Trophoblast cell (in vitro differentiated cells and primary cell): ENCODE measurements around the gene NEB.

Experiments used
- DNase-seq, 2 donors: peaks; one replicate each; pipeline ENCODE4 v3.0.0-alpha.2; 2016
- H2AFZ ChIP-seq: 2 replicates; pipeline ENCODE4 v1.6.1; 2013; ENCODE audit warnings: low read length, moderate library complexity, mild to moderate bottlenecking; ENCODE audit not compliant: insufficient read depth, poor library complexity
- H2AK5ac ChIP-seq: 2 replicates; pipeline ENCODE4 v1.6.1; 2013; ENCODE audit warnings: mild to moderate bottlenecking, low read length
- H2BK120ac ChIP-seq: 2 replicates; pipeline ENCODE4 v1.6.1; 2013; ENCODE audit warnings: low read length, mild to moderate bottlenecking, moderate library complexity; ENCODE audit not compliant: insufficient read depth, poor library complexity
- H2BK12ac ChIP-seq: 2 replicates; pipeline ENCODE4 v1.6.1; 2013; ENCODE audit warnings: mild to moderate bottlenecking, low read length, moderate library complexity
- H2BK5ac ChIP-seq: 2 replicates; pipeline ENCODE4 v1.6.1; 2013; ENCODE audit warnings: low read length, low read depth, moderate library complexity, mild to moderate bottlenecking; ENCODE audit not compliant: poor library complexity
- H3K14ac ChIP-seq: 2 replicates; pipeline ENCODE4 v1.6.1; 2013; ENCODE audit warnings: mild to moderate bottlenecking, low read length
- H3K18ac ChIP-seq: 2 replicates; pipeline ENCODE4 v1.6.1; 2013; ENCODE audit warnings: mild to moderate bottlenecking, low read length
- H3K23ac ChIP-seq: 2 replicates; pipeline ENCODE4 v1.6.1; 2013; ENCODE audit warnings: low read length
- H3K27ac ChIP-seq: 2 replicates; pipeline ENCODE4 v1.5.1; 2013; ENCODE audit warnings: low read depth, mild to moderate bottlenecking, inconsistent platforms, low read length, moderate library complexity
- H3K27me3 ChIP-seq: 2 replicates; pipeline ENCODE4 v1.6.1; 2013; ENCODE audit warnings: inconsistent platforms, mild to moderate bottlenecking, low read length, moderate library complexity; ENCODE audit not compliant: insufficient read depth
- H3K36me3 ChIP-seq, 2 experiments: 1 replicate in 1 of 2; 2 replicates in 1 of 2; pipeline ENCODE4 v1.6.1; 2013; ENCODE audit warnings: low read length in 2 of 2, mild to moderate bottlenecking in 2 of 2, moderate library complexity in 1 of 2; ENCODE audit not compliant: insufficient read depth in 2 of 2, control insufficient read depth in 1 of 2
- H3K4ac ChIP-seq: 2 replicates; pipeline ENCODE4 v1.6.1; 2013; ENCODE audit warnings: low read depth, mild to moderate bottlenecking, low read length, moderate library complexity
- H3K4me1 ChIP-seq, 2 experiments: 1 replicate in 1 of 2; 2 replicates in 1 of 2; pipeline ENCODE4 v1.6.1; 2013; ENCODE audit warnings: low read length in 2 of 2, mild to moderate bottlenecking in 2 of 2, moderate library complexity in 1 of 2; ENCODE audit not compliant: insufficient read depth in 2 of 2, control insufficient read depth in 1 of 2
- H3K4me2 ChIP-seq: 2 replicates; pipeline ENCODE4 v1.6.1; 2013; ENCODE audit warnings: inconsistent platforms, mild to moderate bottlenecking, low read length, moderate library complexity
- H3K4me3 ChIP-seq: 2 replicates; pipeline ENCODE4 v1.5.1; 2013; ENCODE audit warnings: mild to moderate bottlenecking, low read depth, low read length, inconsistent platforms
- H3K79me1 ChIP-seq: one replicate; pipeline ENCODE4 v1.6.1; 2013; ENCODE audit warnings: low read length
- H3K79me2 ChIP-seq: 2 replicates; pipeline ENCODE4 v1.6.1; 2013; ENCODE audit warnings: low read length, mild to moderate bottlenecking; ENCODE audit not compliant: control insufficient read depth, insufficient read depth, poor library complexity
- H3K9ac ChIP-seq: 2 replicates; pipeline ENCODE4 v1.6.1; 2013; ENCODE audit warnings: mild to moderate bottlenecking, low read length
- H3K9me3 ChIP-seq: 2 replicates; pipeline ENCODE4 v1.6.1; 2013; ENCODE audit warnings: low read depth, mild to moderate bottlenecking, control low read depth, inconsistent platforms, low read length; ENCODE audit not compliant: insufficient read depth
- H4K12ac ChIP-seq: 2 replicates; pipeline ENCODE4 v1.6.1; 2013; ENCODE audit warnings: low read depth, mild to moderate bottlenecking, low read length, moderate library complexity
- H4K8ac ChIP-seq: 2 replicates; pipeline ENCODE4 v1.6.1; 2013; ENCODE audit warnings: low read depth, mild to moderate bottlenecking, low read length, moderate library complexity
- H4K91ac ChIP-seq: one replicate; pipeline ENCODE4 v1.6.1; 2013; ENCODE audit warnings: low read depth, mild to moderate bottlenecking, low read length, moderate library complexity
- WGBS: extraction: QIAGEN DNeasy Blood & Tissue Kit; methylation state at CpG from one replicate; pipeline ENCODE4 v1.1.7; 2013; ENCODE audit warnings: missing lambda C conversion rate; ENCODE audit not compliant: insufficient read length, insufficient coverage; ENCODE audit errors: extremely low coverage; 5-methylcytosine and 5-hydroxymethylcytosine counted together

The NEB gene

GRCh38 chr2:151491496-151491895 lies 242.8 kb downstream of the NEB start:
- DNase-seq = no peak
- no peaks in the 10 kb centered on the region for H3K4me1 ChIP-seq

DNA sequence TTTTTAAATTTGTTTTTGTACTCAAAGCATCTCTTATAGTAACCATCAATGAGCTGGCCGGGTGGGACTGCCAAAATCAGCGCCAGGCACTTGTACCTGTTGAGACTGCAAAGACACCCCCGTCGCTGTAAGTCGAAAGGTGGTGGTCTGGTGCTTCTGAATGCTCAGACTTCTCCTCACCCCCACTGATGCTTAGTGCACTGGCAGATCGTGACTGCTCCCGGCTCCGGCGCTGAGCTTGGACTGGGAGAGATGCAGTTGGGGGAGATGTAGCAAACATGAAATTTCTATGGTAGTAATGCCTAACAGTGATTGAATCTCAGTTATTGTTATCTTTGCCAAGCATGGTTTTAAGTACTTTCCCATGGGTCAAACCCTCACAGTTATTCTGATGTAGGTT lies 244.0 kb downstream of the NEB start:
- no peaks in the 10 kb centered on the region for H3K79me1 ChIP-seq
- no peak overlapping the region for H4K12ac ChIP-seq
- H2BK5ac ChIP-seq = no peak overlapping the region
- no peak for DNase-seq
- H3K4me2 ChIP-seq = no peak overlapping the region
- H4K8ac ChIP-seq = no peak overlapping the region
- H3K27ac ChIP-seq = no peak overlapping the region
- no peak overlapping the region for H3K14ac ChIP-seq
- no peak overlapping the region for H2AK5ac ChIP-seq
- no peaks in the 10 kb centered on the region for H3K9me3 ChIP-seq
- H3K4ac ChIP-seq = no peak overlapping the region
- no peak overlapping the region for H3K9ac ChIP-seq
- no peaks in the 10 kb centered on the region for H3K4me1 ChIP-seq
- no peaks in the 10 kb centered on the region for H3K79me2 ChIP-seq
- no peaks in the 10 kb centered on the region for H3K27me3 ChIP-seq
- no peak overlapping the region for H2AFZ ChIP-seq
- H3K18ac ChIP-seq = no peak overlapping the region
- no peak overlapping the region for H2BK120ac ChIP-seq
- no peak overlapping the region for H2BK12ac ChIP-seq
- no peak overlapping the region for H3K4me3 ChIP-seq
- H3K23ac ChIP-seq = no peak overlapping the region
- WGBS = no CpG with 5 or more reads among the region's 9 CpGs
- H3K36me3 ChIP-seq = peaks cover 1 to 4% of the 10 kb centered on the region in 2 experiments
- no peak overlapping the region for H4K91ac ChIP-seq

More at GRCh38 chr2:151491496-151491895, 242.8 kb downstream of the NEB start:
- Histone ChIP-seq H4K91ac (no peak overlapping the region), H4K12ac (no peak overlapping the region), H2AFZ (no peak overlapping the region), H2BK120ac (no peak overlapping the region), H3K18ac (no peak overlapping the region), H3K14ac (no peak overlapping the region), H3K4me3 (no peak overlapping the region), H3K4ac (no peak overlapping the region), H3K4me2 (no peak overlapping the region), H3K23ac (no peak overlapping the region), H3K27me3 (no peaks in the 10 kb centered on the region), H2BK5ac (no peak overlapping the region), H2BK12ac (no peak overlapping the region), H3K79me1 (no peaks in the 10 kb centered on the region), H3K9ac (no peak overlapping the region), H3K9me3 (no peaks in the 10 kb centered on the region), H4K8ac (no peak overlapping the region), H2AK5ac (no peak overlapping the region), H3K36me3 (peaks cover 1 to 4% of the 10 kb centered on the region in 2 experiments), H3K79me2 (no peaks in the 10 kb centered on the region), H3K27ac (no peak overlapping the region)
- WGBS = no CpG with 5 or more reads among the region's 4 CpGs

- H4K8ac ChIP-seq = no peak overlapping the region
- no peak overlapping the region for H3K23ac ChIP-seq
- no peak overlapping the region for H2AK5ac ChIP-seq
- H2BK12ac ChIP-seq = no peak overlapping the region
- H3K27ac ChIP-seq = no peak overlapping the region
- peaks cover 2 to 8% of the 10 kb centered on the region in 2 experiments for H3K36me3 ChIP-seq
- no peak overlapping the region for H3K18ac ChIP-seq
- no peaks in the 10 kb centered on the region for H3K79me2 ChIP-seq
- no peak overlapping the region for H3K14ac ChIP-seq
- H3K4me1 ChIP-seq = no peaks in the 10 kb centered on the region
- H3K9ac ChIP-seq = no peak overlapping the region
- WGBS = no CpG with 5 or more reads among the region's 1 CpG
- H3K79me1 ChIP-seq = no peaks in the 10 kb centered on the region
- no peak for DNase-seq
- H3K4me3 ChIP-seq = no peak overlapping the region
- no peak overlapping the region for H4K91ac ChIP-seq
- H4K12ac ChIP-seq = no peak overlapping the region
- no peak overlapping the region for H2AFZ ChIP-seq
- H3K27me3 ChIP-seq = no peaks in the 10 kb centered on the region
- H3K4me2 ChIP-seq = no peak overlapping the region
- H3K4ac ChIP-seq = no peak overlapping the region
- H2BK5ac ChIP-seq = no peak overlapping the region
- no peaks in the 10 kb centered on the region for H3K9me3 ChIP-seq
- no peak overlapping the region for H2BK120ac ChIP-seq
Measured at GRCh38 chr2:151486053-151486452, 248.2 kb downstream of the NEB start.

DNA sequence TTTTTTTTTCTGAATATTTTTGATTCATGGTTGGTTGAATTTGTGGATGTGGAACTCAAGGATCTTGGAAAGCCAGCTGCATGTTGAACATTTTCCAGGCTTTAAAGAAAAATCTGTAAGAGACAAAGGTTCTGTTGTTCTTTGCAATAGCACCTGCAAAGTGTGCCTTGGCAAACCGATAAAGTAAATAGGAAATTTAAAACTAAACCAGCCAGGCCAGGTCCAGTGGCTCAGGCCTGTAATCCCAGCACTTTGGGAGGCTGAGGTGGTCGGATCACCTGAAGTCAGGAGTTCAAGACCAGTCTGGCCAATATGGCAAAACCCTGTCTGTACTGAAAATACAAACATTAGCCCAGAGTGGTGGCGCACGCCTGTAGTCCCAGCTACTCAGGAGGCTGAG lies 250.2 kb downstream of the NEB start:
- Histone ChIP-seq H3K9me3 (no peaks in the 10 kb centered on the region), H3K4me2 (no peak overlapping the region), H3K4me1 (no peaks in the 10 kb centered on the region), H2BK120ac (no peak overlapping the region), H3K27ac (no peak overlapping the region), H3K14ac (no peak overlapping the region), H3K23ac (no peak overlapping the region), H3K27me3 (no peaks in the 10 kb centered on the region), H3K9ac (no peak overlapping the region), H3K36me3 (peaks cover 2 to 5% of the 10 kb centered on the region in 2 experiments), H3K18ac (no peak overlapping the region), H4K8ac (no peak overlapping the region), H2AFZ (no peak overlapping the region), H4K12ac (no peak overlapping the region), H2AK5ac (no peak overlapping the region), H3K79me1 (no peaks in the 10 kb centered on the region), H3K4me3 (no peak overlapping the region), H3K79me2 (no peaks in the 10 kb centered on the region), H4K91ac (no peak overlapping the region), H2BK12ac (no peak overlapping the region), H3K4ac (no peak overlapping the region), H2BK5ac (no peak overlapping the region)
- WGBS = no CpG with 5 or more reads among the region's 4 CpGs
- DNase-seq = no peak
